Suppressor macrophage (primary cell): Measurements from ENCODE around the gene PSME3IP1.

Experiments used
- DNase-seq, 4 experiments: peaks; one replicate each; pipeline ENCODE4 v3.0.0-alpha.2; 2020 to 2022

The PSME3IP1 gene

GRCh38 chr16:57143149-57143921 is 42.5 kb downstream of the PSME3IP1 start:
- DNase-seq, result no peak

- no peak for DNase-seq
Measured at GRCh38 chr16:57141822-57142631, 43.8 kb downstream of the PSME3IP1 start.

GRCh38 chr16:57140931-57141668 is 44.7 kb downstream of the PSME3IP1 start:
- no peak for DNase-seq

- no peak for DNase-seq
Measured at GRCh38 chr16:57138281-57138935, 47.4 kb downstream of the PSME3IP1 start.

GRCh38 chr16:57137566-57138273 is 48.1 kb downstream of the PSME3IP1 start:
- no peak for DNase-seq

- no peak for DNase-seq
Measured at GRCh38 chr16:57137043-57137442, 48.8 kb downstream of the PSME3IP1 start.

- DNase-seq, result no peak
Measured at GRCh38 chr16:57134982-57135381, 50.9 kb downstream of the PSME3IP1 start.

GRCh38 chr16:57133886-57134285 is 52.0 kb downstream of the PSME3IP1 start:
- DNase-seq, result no peak

- no peak for DNase-seq
Measured at GRCh38 chr16:57133031-57133430, 52.8 kb downstream of the PSME3IP1 start.

GRCh38 chr16:57132470-57132869 is 53.4 kb downstream of the PSME3IP1 start:
- no peak for DNase-seq

- no peak for DNase-seq
Measured at GRCh38 chr16:57131351-57131970, 54.4 kb downstream of the PSME3IP1 start.

GRCh38 chr16:57130950-57131321 is 54.9 kb downstream of the PSME3IP1 start:
- no peak for DNase-seq

- no peak for DNase-seq
Measured at GRCh38 chr16:57128771-57129389, 57.0 kb downstream of the PSME3IP1 start.

- no peak for DNase-seq
Measured at GRCh38 chr16:57127836-57128235, 58.0 kb downstream of the PSME3IP1 start.

GRCh38 chr16:57127037-57127763 is 58.6 kb downstream of the PSME3IP1 start:
- no peak for DNase-seq

- no peak for DNase-seq
Measured at GRCh38 chr16:57126411-57126810, 59.4 kb downstream of the PSME3IP1 start.

GRCh38 chr16:57125969-57126368 is 59.9 kb downstream of the PSME3IP1 start:
- DNase-seq, result no peak

GRCh38 chr16:57125376-57125775 is 60.5 kb downstream of the PSME3IP1 start:
- DNase-seq, result no peak

GRCh38 chr16:57123974-57124674 is 61.7 kb downstream of the PSME3IP1 start:
- no peak for DNase-seq
